Liver (tissue), 9 donors: ENCODE data around the gene SNX7. TPM values are rescaled to one million over a fixed set of nuclear protein-coding genes. Genes with fewer than 3 reads are reported as not detected.

ENCODE experiments used
- DNase-seq: peaks from one replicate; pipeline ENCODE4 v3.0.0-alpha.2; 2017; ENCODE audit warnings: low spot score
- H3K27ac ChIP-seq, 2 donors: one replicate each; pipeline ENCODE4 v1.7.0; 2013; ENCODE audit warnings: inconsistent platforms in 2 of 2, low read length in 2 of 2, control low read depth in 1 of 2, low read depth in 1 of 2, mild to moderate bottlenecking in 1 of 2
- H3K27me3 ChIP-seq, 4 donors: one replicate each; pipeline versions ENCODE4 v1.6.1 to v1.7.0; 2013; ENCODE audit warnings: low read length in 3 of 4, inconsistent platforms in 1 of 4, mild to moderate bottlenecking in 1 of 4, moderate library complexity in 1 of 4; ENCODE audit not compliant: control insufficient read depth in 4 of 4, insufficient read depth in 4 of 4
- H3K36me3 ChIP-seq, 4 donors: one replicate each; pipeline versions ENCODE4 v1.6.1 to v1.7.0; 2013; ENCODE audit warnings: low read length in 3 of 4, mild to moderate bottlenecking in 3 of 4, low read depth in 1 of 4, moderate library complexity in 1 of 4; ENCODE audit not compliant: control insufficient read depth in 4 of 4, insufficient read depth in 3 of 4
- H3K4me1 ChIP-seq, 4 donors: one replicate each; pipeline versions ENCODE4 v1.6.1 to v1.7.0; 2013; ENCODE audit warnings: low read length in 3 of 4, mild to moderate bottlenecking in 3 of 4, moderate library complexity in 1 of 4; ENCODE audit not compliant: control insufficient read depth in 4 of 4, insufficient read depth in 4 of 4
- H3K4me3 ChIP-seq, 3 donors: one replicate each; pipeline versions ENCODE4 v1.6.1 to v1.7.0; 2013; ENCODE audit warnings: low read length in 3 of 3, control low read depth in 1 of 3, low read depth in 1 of 3, mild to moderate bottlenecking in 1 of 3
- H3K9ac ChIP-seq, 2 donors: one replicate each; pipeline ENCODE4 v1.7.0; 2013; ENCODE audit warnings: low read length in 2 of 2, mild to moderate bottlenecking in 2 of 2, moderate library complexity in 2 of 2, control low read depth in 1 of 2, low read depth in 1 of 2
- H3K9me3 ChIP-seq, 4 donors: one replicate each; pipeline versions ENCODE4 v1.6.1 to v1.7.0; 2013; ENCODE audit warnings: low read length in 3 of 4; ENCODE audit not compliant: control insufficient read depth in 4 of 4
- ATF3 ChIP-seq: IDR thresholded peaks from 2 replicates; pipeline ENCODE4 v1.6.1; 2016; ENCODE audit warnings: antibody characterized with exemption
- CTCF ChIP-seq: fragments of 150-350 bp; IDR thresholded peaks from 2 replicates; pipeline ENCODE4 v1.5.1; 2017; ENCODE audit warnings: improper control_type of control experiment, low read depth, low read length; ENCODE audit not compliant: missing input control
- FOXA1 ChIP-seq: IDR thresholded peaks from 2 replicates; pipeline ENCODE4 v1.6.1; 2016; ENCODE audit warnings: antibody characterized with exemption
- FOXA2 ChIP-seq: IDR thresholded peaks from 2 replicates; pipeline ENCODE4 v1.6.1; 2016; ENCODE audit warnings: antibody characterized with exemption
- HNF4A ChIP-seq, 2 donors: conservative IDR thresholded peaks; 2 replicates each; pipeline ENCODE4 v1.6.1; 2016; ENCODE audit warnings: antibody characterized with exemption in 2 of 2, mild to moderate bottlenecking in 2 of 2
- HNF4G ChIP-seq: IDR thresholded peaks from 2 replicates; pipeline ENCODE4 v1.6.1; 2016; ENCODE audit warnings: antibody characterized with exemption
- JUND ChIP-seq, 2 donors: IDR thresholded peaks; 2 replicates each; pipeline ENCODE4 v1.6.1; 2016; ENCODE audit warnings: antibody characterized with exemption in 2 of 2
- MAX ChIP-seq: IDR thresholded peaks from 2 replicates; pipeline ENCODE4 v1.6.1; 2016; ENCODE audit warnings: antibody characterized with exemption
- RAD21 ChIP-seq, 2 donors: IDR thresholded peaks; 2 replicates each; pipeline ENCODE4 v1.6.1; 2016; ENCODE audit warnings: antibody characterized with exemption in 2 of 2, mild to moderate bottlenecking in 2 of 2
- RXRA ChIP-seq, 2 donors: IDR thresholded peaks; 2 replicates each; pipeline ENCODE4 v1.6.1; 2017 to 2018; ENCODE audit warnings: antibody characterized with exemption in 2 of 2, mild to moderate bottlenecking in 1 of 2
- SP1 ChIP-seq: IDR thresholded peaks from 2 replicates; pipeline ENCODE4 v1.6.1; 2018; ENCODE audit warnings: antibody characterized with exemption, mild to moderate bottlenecking
- TAF1 ChIP-seq: conservative IDR thresholded peaks from 2 replicates; pipeline ENCODE4 v1.6.1; 2016; ENCODE audit warnings: antibody characterized with exemption, mild to moderate bottlenecking
- ZBTB33 ChIP-seq: IDR thresholded peaks from 2 replicates; pipeline ENCODE4 v1.6.1; 2016; ENCODE audit warnings: antibody characterized with exemption
- WGBS: extraction: QIAGEN DNeasy Blood & Tissue Kit; methylation state at CpG from one replicate; pipeline ENCODE4 v1.1.7; 2013; 5-methylcytosine and 5-hydroxymethylcytosine counted together
- polyA plus RNA-seq, 2 donors: library from polyadenylated mRNA; stranded (reverse) in 1 of 2; unstranded in 1 of 2; fragments of 200-250 nt in 1 of 2; fragments of >200 nt in 1 of 2; fragmentation: Nextera tagmentation in 1 of 2; extraction: Ambion mirVana in 1 of 2; gene quantifications; one replicate each; pipeline versions ENCODE4 v1.2.1 to v1.2.3, GENCODE V29; 2013 to 2015
- total RNA-seq, 2 donors: library from RNA; depleted of rRNA; stranded (reverse); fragments of >200 nt; gene quantifications; one replicate each; pipeline ENCODE4 v1.2.3, GENCODE V29; 2014
- donor health status: healthy.
- donor health status: healthy.
- donor health status: healthy.
- donor health status: healthy.
- donor health status: healthy.

SNX7 gene
- total and polyA plus RNA-seq, 4 donors: 9.4 to 12.8 (median 9.8) TPM

GRCh38 chr1:98662356-98662670 is 792 bp downstream of the SNX7 start:
- H3K36me3 ChIP-seq: no peaks in the 10 kb centered on the region
- TF ChIP-seq FOXA1: no peak
- TF ChIP-seq TAF1: peak; percentile 32
- no peak for TF ChIP-seq MAX

GRCh38 chr1:98668733-98669132 is 7.2 kb downstream of the SNX7 start:
- H3K4me3 ChIP-seq: no peak overlapping the region
- H3K9me3 ChIP-seq: no peaks in the 10 kb centered on the region
- H3K36me3 ChIP-seq: no peaks in the 10 kb centered on the region
- no peak overlapping the region for H3K9ac ChIP-seq
- no peak overlapping the region for H3K27ac ChIP-seq
- TF ChIP-seq RXRA (IDR thresholded peaks at IDR 0.05) (no peak), HNF4G (no peak), FOXA2 (no peak), ATF3 (no peak), MAX (no peak), ZBTB33 (no peak), RAD21 (IDR thresholded peaks at IDR 0.05) (no peak), FOXA1 (no peak), JUND (IDR thresholded peaks at IDR 0.05) (no peak), SP1 (no peak), HNF4A (conservative IDR thresholded peaks at IDR 0.05) (no peak), TAF1 (no peak), CTCF (no peak)
- H3K4me1 ChIP-seq: no peaks in the 10 kb centered on the region
- no peaks in the 10 kb centered on the region for H3K27me3 ChIP-seq
- WGBS: 84% methylated on average over 2 of the region's 2 CpGs
- no peak for DNase-seq

More at GRCh38 chr1:98662356-98662670, 792 bp downstream of the SNX7 start:
- Histone ChIP-seq H3K4me1 (peaks cover 3 to 14% (median 5%) of the 10 kb centered on the region in 4 donors), H3K27me3 (no peaks in the 10 kb centered on the region), H3K9me3 (no peaks in the 10 kb centered on the region), H3K4me3 (peak overlapping the region; percentile 66 to 88 (median 70)), H3K27ac (peak overlapping the region; percentile 68 to 74), H3K9ac (peak overlapping the region; percentile 85)
- DNase-seq: no peak
- under 1% methylated on average over 6 of the region's 6 CpGs for WGBS
